ENCODE results near the gene ADAMTS19.
"Not testable (repeated sequence)": the region's sequence is repeated elsewhere in the genome, so short reads cannot be mapped to it uniquely, and the experiment has no call there.

ADAMTS19 gene, protein sequence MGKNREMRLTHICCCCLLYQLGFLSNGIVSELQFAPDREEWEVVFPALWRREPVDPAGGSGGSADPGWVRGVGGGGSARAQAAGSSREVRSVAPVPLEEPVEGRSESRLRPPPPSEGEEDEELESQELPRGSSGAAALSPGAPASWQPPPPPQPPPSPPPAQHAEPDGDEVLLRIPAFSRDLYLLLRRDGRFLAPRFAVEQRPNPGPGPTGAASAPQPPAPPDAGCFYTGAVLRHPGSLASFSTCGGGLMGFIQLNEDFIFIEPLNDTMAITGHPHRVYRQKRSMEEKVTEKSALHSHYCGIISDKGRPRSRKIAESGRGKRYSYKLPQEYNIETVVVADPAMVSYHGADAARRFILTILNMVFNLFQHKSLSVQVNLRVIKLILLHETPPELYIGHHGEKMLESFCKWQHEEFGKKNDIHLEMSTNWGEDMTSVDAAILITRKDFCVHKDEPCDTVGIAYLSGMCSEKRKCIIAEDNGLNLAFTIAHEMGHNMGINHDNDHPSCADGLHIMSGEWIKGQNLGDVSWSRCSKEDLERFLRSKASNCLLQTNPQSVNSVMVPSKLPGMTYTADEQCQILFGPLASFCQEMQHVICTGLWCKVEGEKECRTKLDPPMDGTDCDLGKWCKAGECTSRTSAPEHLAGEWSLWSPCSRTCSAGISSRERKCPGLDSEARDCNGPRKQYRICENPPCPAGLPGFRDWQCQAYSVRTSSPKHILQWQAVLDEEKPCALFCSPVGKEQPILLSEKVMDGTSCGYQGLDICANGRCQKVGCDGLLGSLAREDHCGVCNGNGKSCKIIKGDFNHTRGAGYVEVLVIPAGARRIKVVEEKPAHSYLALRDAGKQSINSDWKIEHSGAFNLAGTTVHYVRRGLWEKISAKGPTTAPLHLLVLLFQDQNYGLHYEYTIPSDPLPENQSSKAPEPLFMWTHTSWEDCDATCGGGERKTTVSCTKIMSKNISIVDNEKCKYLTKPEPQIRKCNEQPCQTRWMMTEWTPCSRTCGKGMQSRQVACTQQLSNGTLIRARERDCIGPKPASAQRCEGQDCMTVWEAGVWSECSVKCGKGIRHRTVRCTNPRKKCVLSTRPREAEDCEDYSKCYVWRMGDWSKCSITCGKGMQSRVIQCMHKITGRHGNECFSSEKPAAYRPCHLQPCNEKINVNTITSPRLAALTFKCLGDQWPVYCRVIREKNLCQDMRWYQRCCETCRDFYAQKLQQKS

DNA sequence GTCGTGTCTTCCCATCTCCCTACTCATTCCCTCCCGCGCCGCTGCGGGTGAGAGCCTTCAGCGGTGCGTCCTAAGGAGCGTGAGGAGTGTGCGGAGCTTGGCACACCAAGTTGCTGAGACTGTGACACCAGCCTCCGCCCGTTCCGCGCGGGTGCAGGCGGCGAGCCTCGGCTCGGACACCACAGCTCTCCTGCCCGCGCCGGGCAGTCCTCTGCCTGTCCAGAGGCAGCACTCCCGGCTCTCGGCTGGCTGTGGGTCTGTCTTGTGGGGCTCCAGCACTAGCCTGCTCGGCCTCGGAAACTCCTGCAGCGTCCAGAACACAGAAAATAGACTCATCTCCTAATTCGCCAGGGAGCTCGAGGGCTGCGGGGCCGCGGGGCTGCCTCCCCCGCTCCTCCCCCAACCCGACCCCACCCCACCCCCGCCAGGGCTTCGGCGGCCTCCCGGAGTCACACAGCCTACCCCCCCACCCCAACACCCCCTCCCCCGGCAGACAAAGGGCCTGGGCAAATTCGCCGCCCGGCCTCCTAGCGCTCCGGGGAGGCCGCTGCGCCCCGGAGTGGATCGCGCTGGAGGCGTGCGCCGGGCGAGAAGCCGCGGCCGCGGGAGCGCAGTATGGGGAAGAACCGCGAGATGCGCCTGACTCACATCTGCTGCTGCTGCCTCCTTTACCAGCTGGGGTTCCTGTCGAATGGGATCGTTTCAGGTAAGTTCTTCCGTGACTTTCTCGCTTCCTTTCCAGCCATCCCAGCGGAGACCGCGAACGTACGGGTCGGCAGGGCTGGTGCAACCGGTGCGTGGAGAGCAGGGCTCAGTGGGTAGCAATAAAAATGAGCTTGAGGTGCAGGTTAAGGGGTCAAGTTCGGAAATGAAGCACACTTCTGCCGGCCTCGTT is at the start of gene ADAMTS19:
Gene ADAMTS19 (plus strand): TSS at position 522 of the 895 bp plus-strand sequence. CDS start 94 bp downstream, at position 616.
- DNase-seq (ENCODE audit: low read depth), result no peak

DNA sequence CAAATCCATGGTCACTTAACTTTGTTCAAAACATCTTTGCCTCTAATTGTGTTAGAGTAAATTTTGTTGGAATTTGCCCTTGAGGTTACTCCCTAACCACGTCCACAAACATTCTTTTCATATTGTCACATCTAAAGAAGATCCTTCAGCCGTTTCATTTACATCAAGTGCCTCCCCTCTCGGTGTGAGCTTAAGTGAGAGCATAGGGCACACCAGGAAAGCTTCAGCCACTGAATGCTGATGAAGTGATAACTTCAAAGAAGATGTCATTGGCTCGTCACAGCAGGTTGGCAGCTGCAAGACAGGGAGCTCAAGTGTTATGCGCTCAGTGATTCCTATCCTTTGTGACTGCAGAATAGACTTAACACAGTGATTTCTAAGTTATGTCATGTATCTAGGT is 49.6 kb upstream of the ADAMTS19 start:
- DNase-seq (ENCODE audit: low read depth), result no peak

DNA sequence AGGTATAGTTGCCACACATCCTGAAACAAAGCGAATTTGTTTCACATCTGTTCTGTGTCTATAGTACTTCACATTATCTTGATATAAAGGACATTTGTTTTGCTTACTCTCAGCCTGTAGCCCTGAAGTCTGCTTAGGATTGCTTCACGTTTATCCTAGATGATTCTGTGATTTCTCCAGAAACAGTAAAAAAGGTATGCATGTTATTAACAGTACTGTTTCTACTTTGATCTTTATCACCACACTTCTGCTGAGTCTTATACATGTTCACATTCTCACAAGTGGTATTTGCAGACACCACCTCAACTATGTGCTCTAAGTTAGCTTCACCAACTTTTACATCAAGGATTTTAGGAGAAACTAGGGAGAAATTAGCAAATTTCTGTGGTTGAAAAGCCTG is 47.4 kb upstream of the ADAMTS19 start:
- no peak for DNase-seq (ENCODE audit: low read depth)

- no peak for DNase-seq (ENCODE audit: low read depth)
Observed at GRCh38 chr5:129413570-129413969, 46.5 kb upstream of the ADAMTS19 start.

- no peak for DNase-seq (ENCODE audit: low read depth)
Observed at GRCh38 chr5:129419292-129419691, 40.8 kb upstream of the ADAMTS19 start.

- DNase-seq (ENCODE audit: low read depth), result no peak
Observed at GRCh38 chr5:129425031-129425430, 35.1 kb upstream of the ADAMTS19 start.

- DNase-seq (ENCODE audit: low read depth), result no peak
Observed at GRCh38 chr5:129426071-129426470, 34.0 kb upstream of the ADAMTS19 start.

DNA sequence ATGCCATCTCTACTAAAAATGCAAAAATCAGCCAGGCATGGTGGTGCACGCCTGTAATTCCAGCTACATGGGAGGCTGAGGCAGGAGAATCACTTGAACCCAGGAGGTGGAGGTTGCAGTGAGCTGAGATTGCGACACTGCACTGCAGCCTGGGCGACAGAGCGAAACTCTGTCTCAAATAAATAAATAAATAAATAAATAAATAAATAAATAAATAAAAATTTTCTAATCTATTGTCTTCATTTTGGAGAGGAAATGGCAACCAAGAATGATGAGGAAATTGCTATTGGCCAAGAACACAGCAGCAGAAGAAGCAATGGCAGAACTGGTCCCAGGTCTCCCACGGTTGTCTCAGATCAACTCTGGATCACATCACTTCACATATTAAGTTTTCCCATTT is 31.5 kb upstream of the ADAMTS19 start:
- not testable (repeated sequence) for DNase-seq (ENCODE audit: low read depth)

DNA sequence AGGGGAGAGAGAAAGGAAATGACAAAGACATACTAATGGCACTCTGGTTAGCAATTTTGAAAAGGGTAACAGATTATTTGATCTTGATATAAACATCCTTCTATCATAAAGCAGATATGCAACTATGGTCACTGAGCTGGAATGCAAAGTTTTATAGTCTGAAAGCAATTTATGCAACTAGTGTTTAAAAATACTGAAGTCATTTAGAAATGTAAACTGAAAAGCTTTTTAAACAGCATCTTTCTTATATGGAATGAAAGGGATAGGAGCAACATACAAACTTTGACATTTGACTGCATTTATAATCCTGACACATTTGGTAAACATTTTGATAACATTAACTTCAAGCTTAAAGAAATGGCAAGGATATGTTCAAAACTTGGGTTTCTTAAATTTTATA is 28.7 kb upstream of the ADAMTS19 start:
- no peak for DNase-seq (ENCODE audit: low read depth)

DNA sequence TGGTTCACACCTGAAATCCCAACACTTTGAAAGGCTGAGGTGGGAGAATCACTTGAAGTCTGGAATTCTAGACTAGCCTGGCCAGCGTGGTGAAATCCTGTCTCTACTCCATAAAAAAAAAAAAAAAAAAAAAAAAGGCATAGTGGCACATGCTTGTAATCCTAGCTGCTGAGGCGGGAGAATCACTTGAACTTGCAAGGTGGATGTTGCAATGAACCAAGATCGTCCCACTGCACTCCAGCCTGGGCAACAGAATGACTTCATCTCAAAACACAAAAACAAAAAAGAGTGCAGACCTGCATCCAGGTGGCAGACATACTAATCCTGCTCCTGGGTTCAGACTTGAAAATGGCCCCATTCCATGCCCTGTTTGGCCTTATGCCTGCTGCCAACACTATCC is 21.8 kb upstream of the ADAMTS19 start:
- no peak for DNase-seq (ENCODE audit: low read depth)

DNA sequence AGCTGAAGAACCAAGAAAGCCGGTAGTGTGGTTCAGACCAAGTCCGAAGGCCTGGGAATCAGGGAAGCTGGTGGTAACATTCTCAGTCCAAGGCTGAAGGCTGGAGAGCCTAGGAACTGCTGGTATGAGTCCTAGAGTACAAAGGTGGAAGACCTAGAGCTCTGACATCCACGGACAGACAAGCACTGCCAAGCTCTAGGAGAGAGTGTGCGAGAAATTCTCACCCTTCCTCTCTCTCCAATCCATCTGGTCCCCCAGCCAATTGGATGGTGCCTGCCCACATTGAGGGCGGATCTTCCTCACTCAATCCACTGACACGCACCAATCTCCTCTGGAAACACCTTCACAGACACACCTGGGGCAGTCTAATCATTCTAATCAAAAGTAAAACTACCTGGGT is 19.7 kb upstream of the ADAMTS19 start:
- no peak for DNase-seq (ENCODE audit: low read depth)

GRCh38 chr5:129441096-129441495 is 19.0 kb upstream of the ADAMTS19 start:
- no peak for DNase-seq (ENCODE audit: low read depth)

- DNase-seq (ENCODE audit: low read depth), result no peak
Observed at GRCh38 chr5:129445379-129445778, 14.7 kb upstream of the ADAMTS19 start.

DNA sequence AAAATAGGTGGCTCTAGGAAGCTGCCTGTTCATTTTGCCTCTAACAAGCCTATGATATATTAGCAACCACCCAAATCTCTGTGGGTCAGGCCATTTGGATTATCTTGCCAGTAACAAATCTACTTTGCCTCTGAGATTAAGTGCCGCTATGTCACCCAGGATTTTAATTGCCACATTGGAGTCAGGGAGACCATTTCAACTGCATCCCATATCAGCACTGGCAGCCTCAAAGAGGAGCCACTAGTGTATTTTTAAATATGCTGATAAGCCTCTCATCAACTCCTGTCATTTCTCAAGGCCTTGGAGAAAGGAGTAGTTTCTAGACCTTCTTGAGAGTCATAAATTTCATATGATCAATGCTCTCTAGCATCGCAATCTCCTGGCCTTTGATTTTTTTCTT is 12.1 kb upstream of the ADAMTS19 start:
- no peak for DNase-seq (ENCODE audit: low read depth)

DNA sequence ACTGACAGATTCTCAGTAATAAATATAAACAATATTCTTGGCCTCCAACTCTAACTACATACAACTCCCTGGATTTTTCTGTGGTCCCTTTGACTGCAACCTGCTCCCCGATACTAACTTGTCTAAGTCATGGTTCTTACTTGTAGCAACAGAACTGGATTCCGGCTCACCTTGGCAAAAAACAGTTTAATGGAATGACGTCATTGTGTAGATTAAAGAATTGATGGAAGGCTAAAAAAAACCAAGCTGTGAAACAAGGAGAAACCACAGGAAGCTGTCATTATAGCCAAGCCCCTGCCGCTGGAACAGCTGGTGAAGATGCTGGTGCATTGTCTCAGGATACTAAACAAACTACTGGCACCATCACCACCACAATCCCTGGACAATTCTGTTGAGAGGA is 11.4 kb upstream of the ADAMTS19 start:
- no peak for DNase-seq (ENCODE audit: low read depth)

GRCh38 chr5:129454461-129454860 is 5.6 kb upstream of the ADAMTS19 start:
- no peak for DNase-seq (ENCODE audit: low read depth)

- no peak for DNase-seq (ENCODE audit: low read depth)
Observed at GRCh38 chr5:129459450-129459776, 685 bp upstream of the ADAMTS19 start.

- DNase-seq (ENCODE audit: low read depth), result no peak
Observed at GRCh38 chr5:129460672-129460935, 506 bp downstream of the ADAMTS19 start.

DNA sequence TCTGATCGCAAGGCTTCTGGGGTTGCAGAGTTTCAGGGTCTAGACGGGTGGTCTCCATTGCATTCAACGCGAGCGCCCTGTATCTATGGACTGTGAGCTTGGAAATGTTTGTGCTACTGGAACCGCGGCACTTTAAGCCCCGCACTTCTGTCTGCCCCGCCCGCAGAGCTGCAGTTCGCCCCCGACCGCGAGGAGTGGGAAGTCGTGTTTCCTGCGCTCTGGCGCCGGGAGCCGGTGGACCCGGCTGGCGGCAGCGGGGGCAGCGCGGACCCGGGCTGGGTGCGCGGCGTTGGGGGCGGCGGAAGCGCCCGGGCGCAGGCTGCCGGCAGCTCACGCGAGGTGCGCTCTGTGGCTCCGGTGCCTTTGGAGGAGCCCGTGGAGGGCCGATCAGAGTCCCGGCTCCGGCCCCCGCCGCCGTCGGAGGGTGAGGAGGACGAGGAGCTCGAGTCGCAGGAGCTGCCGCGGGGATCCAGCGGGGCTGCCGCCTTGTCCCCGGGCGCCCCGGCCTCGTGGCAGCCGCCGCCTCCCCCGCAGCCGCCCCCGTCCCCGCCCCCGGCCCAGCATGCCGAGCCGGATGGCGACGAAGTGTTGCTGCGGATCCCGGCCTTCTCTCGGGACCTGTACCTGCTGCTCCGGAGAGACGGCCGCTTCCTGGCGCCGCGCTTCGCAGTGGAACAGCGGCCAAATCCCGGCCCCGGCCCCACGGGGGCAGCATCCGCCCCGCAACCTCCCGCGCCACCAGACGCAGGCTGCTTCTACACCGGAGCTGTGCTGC is 1.0 kb downstream of the ADAMTS19 start:
- DNase-seq (ENCODE audit: low read depth), result no peak

- no peak for DNase-seq (ENCODE audit: low read depth)
Observed at GRCh38 chr5:129461711-129462332, 1.7 kb downstream of the ADAMTS19 start.
